Central memory CD4-positive, alpha-beta T cell (primary cell): ENCODE data around the gene PDE11A.
"Not testable (repeated sequence)": the region's sequence is repeated elsewhere in the genome, so short reads cannot be mapped to it uniquely, and the experiment has no call there.

ENCODE experiments used
- DNase-seq: peaks from one replicate; pipeline ENCODE4 v3.0.0; 2022

Gene PDE11A

DNA sequence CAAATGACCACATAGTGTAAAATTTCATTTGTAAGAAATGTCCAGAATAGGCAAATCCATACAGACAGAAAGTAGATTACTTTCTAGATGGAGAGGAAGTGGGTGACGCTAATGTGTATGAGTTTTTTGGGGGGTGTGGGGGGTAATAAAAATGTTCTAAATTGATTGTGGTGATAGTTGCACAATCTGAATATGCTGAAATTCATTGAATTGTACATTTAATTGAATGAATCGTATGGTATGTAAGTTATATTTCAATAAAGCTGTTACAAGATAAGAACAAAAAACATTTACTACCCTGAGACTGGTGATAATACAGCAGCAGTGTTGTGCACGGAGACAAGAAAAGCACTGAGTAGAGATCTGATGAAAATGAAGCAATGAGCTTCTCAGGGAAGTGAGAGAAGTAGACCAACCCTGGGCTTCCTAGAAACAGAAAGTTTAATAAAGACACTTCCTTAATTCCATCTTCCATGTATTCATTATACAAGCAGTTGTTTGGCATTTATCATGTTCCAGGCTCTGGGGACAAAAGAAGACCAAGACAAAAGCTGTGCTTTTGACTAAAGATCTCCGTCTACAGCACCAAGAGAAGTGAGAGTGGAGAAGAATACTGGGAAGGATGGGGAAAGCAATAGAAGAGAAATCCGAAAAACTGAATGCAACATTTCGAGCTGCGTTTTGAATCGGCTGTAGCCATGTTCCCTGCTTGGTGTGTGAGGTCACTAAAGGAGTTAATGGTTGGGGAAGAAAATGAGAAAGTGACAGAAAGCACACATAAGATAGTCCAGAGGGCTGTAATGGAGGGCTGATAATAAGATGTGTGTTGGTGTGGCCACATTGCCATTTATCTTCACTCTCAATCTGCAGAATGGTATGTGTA is 1.8 kb upstream of the PDE11A start:
- no peak for DNase-seq

DNA sequence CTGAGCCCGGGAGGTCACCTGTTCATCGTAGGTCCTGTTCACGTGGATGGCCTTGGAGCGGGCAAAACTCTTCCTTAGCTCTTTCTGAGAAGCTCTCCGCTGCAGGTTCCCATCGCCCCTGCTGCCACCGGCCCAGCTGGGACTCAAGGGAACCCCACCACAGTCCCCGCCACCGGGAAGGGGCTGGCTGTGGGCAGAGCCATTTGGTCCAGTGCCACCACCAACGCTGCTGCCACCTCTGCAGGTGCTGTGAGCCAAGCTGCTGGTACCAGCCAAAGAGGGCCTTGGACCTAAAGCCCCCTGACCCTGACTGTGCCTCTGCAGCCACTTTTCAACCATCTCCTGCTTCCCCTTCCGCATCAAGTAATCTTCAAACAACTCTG is 586 bp downstream of the PDE11A start:
- DNase-seq = no peak

DNA sequence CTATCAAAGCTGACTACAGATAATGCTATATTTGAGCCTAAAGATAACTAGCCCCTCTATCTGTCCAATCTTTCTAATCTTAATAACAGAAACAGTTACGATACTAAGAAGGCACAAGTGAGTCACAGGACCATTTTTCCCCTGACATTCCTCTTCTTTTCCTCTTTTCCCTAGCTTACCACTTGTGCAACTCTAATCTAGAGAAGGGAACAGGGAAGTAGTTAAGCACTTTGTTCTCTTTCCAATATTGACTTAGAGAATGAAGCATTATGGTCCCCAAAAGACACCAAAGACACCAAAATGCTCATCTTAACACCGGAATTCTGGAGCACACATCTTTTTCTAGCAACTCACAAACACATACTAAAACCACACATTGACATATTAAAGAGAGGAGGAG is 1.8 kb downstream of the PDE11A start:
- DNase-seq = no peak

DNA sequence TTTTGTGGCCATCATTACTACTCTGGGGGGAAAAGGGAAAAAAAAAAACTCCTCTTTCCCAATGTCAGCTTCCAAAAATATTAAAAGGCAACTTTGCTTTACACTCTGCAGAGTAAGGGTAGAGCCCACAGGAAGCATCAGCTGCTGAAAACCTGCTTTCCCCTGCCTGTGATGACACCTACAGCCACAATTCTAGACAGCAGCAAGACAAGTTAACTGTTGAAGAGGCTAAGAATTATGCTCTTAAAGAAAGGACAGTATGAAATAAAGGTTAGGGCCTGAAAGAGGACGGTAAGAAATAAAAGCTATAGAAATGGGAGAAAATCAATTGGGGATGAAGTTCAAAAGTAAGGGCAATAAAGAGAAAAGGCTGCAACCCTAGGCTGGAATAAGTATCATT is 3.0 kb downstream of the PDE11A start:
- no peak for DNase-seq

DNA sequence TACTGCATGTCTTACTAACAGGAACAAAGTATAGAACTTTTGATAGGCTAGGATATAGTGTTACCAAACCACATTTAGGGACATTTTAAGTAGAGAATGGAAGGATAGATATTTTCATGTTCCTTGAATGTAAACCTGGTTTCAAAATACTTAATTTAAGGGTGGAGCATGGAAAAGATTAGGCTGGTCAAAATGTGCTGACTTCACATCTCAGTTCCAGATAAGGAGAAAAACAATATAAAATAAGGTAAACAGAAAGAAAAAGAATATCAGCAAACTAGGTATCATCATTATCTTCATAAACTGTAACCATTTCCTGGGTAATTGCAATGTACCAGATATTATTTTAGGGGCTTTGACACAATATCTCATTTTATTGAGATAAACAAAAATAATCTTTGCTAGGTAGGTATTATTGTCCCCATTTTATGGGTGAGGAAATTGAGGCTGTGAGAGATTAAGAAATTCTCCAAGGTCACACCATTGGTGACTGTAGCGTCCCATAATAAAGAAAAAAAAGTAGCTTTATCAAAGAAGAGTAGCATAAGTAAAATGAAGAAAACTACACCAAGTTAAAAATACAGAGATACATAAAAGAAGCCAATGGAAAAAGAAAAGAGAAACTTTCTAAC is 3.6 kb downstream of the PDE11A start:
- no peak for DNase-seq

DNA sequence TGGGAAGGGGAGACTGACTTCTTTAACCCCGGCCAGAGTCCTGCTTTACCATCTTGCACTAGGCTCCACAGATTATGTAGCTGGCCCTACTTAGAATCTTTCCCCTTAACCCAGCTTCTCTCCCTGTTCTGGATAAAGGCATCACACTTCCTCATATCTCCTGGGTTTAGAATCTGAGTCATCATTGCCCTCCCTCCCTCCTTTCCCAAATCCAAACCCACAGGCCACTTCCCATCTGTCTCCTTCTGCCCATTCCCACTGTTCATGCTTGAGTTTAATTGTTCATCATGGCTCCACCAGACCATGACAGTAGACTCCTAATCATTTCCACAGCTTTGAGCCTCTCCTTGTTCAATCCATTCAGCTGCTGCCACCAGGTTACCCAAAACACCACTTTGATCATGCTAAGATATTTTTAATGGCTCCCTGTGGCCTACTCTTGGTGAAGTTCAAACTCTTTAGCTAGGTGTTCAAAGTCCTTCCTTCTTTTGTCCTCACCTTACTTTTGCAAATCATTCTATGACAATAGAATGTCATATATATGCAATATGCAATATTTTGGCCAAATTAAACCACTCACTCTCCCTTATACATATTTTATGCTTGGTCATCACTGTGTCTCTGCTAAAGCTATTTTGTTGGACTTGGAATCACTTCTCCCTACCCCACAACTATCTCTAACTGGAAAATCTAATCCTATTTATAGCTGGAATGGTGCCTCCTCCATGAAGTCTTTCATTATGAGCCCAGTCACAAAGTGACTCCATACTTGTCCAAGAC is 5.5 kb downstream of the PDE11A start:
- DNase-seq = no peak

DNA sequence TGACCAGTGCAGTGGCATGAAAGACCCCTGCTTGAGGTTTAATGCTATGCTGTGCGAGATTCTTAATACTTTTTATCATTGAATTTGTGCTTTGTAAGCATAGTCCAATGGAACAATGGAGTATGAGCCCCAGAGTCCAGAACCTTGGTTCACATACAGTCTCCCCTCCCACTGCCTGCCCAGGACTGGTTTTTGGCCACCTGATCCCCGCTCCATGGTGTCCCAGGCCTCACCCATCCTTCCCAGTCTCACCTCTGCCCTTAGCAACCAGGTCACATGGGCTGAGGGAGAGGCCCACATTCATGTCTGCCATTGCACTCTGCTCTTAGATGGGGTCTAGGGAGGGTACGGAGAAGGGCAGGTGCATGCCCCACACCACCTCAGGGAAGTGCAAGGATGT is 6.3 kb downstream of the PDE11A start:
- no peak for DNase-seq

DNA sequence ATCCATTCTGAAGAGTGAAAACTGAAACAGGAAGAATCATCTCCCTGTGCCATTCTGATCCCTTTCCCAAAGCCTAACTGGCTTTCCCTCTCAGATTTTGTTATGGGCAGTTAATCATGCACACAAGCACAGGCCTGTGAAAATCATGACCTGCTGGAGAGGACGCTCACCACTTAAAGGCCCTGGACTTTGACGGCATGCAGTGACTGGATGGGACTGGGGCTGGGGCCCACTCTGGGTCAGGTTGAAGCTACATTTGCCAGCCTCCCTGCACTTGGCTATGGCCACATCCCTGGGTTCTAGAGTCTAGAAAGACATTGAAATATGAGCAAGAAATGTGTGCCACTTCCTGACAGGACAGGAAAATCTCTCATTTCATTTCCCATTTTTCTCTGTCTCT is 12.9 kb downstream of the PDE11A start:
- DNase-seq = no peak

DNA sequence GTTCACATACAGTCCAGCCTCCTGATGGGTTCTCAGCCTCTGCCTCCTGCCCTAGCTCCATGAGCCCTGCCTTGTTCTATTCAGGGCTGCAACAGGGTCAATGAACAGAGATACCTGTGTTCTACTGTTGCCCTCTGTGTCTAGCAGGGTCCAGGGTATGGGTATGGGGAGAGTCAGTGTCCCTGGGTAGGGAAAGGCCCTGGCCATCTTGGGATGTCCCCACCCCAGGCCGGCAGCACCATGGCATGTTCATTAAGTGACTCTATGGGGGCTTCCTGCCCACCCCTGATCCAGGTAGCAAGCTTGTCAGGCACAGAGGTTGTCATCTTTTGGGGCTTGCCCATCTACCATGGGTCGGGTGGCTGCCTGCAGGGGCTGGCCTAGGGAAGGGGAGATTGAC is 13.5 kb downstream of the PDE11A start:
- no peak for DNase-seq

DNA sequence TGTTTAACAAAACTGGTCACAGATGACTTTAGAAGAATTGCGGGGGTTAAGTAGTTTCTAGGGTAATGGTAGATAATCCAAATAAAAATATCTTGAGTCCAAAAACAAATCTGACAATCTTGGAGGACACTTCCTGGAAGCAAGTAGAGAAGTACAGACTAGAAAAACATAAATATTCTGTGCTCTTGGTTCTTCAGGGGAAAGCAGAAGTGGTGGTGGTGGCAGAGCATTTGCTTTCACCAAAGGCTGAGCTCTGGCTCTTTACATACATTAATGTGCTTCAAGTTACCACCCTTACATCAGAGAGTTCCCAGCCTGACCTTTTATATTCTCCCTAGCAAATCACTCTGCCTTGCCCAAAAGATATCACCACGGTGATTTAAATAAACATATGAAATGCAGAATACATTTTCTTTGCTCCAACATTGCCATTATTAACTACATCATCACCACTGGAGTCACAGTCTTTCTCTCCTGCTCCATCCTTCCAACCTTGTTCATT is 15.3 kb downstream of the PDE11A start:
- DNase-seq = no peak

DNA sequence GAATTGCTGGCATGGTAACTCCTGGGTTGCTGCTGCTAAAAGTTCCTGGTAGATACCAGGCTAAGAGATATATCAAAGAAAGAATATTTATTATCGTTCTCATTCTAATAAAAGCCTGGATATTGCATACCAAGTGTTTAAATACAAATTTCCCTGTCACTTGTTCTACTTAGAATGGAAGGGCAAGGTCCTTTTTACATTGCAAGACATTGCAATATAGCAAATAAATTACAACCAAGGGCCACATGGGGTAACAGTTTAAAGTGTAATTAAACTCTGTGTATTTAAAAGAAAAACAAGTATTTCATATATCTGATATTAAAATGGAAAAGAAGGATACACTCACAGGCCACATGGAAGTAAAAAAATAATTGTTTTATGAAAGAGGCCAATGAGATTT is 16.2 kb downstream of the PDE11A start:
- no peak for DNase-seq

DNA sequence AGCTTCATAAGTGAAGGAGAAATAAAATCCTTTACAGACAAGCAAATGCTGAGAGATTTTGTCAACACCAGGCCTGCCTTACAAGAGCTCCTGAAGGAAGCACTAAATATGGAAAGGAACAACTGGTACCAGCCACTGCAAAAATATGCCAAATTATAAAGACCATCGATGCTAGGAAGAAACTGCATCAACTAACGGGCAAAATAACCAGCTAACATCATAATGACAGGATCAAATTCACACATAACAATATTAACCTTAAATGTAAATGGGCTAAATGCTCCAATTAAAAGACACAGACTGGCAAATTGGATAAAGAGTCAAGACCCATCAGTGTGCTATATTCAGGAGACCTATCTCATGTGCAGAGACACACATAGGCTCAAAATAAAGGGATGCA is 21.3 kb downstream of the PDE11A start:
- not testable (repeated sequence) for DNase-seq

DNA sequence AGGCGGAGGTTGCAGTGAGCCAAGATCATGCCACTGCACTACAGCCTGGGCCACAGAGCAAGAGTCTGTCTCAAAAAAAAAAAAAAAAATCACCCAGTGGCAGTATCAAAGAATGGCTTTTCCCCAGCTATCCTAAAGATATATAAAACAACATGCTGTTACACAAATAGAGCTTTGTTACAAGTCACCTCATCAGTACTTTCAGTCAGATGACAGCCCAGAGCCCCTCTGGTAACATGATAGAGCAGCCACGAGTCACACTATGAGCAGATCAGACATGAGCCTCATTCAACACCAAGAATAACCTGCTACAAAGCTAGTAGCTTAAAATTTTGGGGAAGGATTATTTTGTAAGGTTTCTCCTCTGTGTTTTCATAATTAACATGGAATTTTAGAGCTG is 25.2 kb downstream of the PDE11A start:
- DNase-seq = no peak

DNA sequence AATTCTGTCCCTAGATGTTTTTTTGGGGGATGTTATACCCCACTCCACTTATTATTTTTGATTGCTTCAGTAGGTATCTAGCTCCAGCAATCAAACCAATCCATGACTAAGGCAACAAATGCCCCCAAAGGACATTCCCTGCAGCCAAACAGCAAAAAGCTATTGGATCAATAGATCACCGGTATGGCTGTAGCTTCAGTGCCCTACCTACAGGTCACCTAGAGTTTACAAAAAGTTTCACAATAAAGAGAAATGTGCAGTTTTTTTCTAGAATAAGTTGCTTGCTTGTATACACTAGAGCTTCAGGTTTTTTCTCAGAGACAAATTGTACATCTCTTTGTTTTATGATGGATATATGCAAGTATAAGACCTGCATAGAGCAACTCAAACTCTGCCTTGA is 27.7 kb downstream of the PDE11A start:
- no peak for DNase-seq

DNA sequence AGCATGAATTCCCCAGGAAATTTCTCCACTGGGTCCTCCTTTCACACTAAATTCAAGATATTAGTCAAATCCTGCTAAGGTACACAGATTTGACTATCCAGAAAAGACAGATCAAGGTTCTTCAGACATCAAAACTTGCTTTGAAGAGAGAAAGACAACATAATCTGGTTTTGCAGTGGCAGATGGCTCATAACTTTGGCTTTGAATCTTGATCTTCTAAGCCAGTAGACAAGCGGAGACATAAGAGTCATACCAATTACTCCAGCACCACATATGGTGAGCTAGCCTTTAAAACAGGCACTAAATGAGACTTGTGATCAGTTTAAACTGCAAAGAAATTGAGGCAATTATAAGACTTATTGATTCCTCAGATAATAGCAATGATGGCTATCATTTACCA is 29.3 kb downstream of the PDE11A start:
- no peak for DNase-seq

DNA sequence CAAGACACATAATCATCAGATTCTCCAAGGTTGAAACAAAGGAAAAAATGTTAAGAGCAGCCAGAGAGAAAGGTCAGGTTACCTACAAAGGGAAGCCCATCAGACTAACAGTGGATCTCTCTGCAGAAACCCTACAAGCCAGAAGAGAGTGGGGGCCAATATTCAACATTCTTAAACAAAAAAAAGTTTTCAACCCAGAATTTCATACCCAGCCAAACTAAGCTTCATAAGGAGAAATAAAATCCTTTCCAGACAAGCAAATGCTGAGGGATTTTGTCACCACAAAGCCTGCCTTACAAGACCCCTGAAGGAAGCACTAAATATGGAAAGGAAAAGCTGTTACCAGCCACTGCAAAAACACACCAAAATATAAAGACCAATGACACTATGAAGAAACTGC is 39.0 kb downstream of the PDE11A start:
- not testable (repeated sequence) for DNase-seq

DNA sequence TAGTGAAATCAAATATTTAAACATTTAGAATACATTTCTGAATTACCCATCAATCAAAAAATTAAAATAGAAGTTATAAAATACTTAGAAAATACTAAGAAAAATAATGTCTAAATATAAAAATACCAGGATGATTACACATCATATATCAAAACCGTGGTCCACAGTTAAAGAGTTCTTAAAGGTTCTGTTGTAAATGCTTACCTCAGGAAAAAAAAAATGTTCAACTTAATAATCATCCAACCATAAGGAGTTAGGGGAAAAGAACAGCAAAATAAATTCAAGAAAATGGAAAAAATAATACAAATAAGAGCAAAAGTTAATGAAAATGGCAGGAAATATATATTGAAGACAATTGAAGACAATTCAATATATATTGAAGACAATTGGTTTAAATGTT is 43.2 kb downstream of the PDE11A start:
- no peak for DNase-seq

DNA sequence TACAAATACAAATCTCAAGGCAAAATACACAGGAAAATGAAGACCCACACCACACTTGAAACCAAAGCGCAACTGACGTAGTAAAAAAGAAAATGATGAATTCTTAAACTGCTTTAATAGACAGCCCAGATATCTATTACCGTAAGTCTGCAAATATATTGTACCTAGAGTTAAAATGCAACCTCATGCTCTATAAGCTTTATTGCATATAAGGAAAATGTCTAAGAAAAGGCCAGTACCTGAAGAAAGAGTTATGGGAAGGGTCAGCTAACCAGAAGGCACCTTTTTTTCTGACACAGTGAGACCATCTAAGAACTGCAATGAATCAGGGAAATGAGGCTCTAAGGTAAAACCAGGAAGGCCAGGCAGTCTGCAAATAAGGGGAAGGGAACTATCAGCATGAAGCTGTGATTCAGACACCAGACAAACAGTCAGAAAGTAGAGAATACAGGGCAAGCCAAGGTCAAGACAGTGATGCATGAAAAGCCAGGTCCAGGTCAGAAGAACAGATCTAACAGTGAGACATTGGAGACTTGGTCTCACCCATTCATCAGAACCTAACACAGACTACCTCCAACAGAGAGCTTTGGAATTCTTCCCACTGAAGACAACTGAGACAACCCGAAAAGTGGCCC is 46.9 kb downstream of the PDE11A start:
- DNase-seq = no peak

DNA sequence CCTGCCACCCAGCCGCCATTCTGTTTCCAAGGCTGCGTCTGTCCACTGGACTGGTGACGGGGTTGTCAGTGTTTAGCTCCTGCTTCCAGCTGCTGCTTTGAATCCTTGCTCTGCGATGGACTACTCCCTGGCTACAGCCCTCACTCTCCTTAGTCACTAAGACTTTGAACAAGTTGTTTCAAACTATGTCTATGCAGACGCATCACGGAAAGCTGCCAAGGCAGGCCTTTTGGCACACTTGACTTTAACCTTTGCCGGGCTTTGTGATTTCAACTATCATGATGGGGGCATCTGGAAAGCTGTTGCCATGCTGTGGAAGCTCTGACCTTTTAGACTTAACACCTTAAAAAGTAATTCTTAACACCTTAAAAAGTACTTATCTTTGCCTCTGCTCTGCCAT is 54.4 kb downstream of the PDE11A start:
- no peak for DNase-seq

DNA sequence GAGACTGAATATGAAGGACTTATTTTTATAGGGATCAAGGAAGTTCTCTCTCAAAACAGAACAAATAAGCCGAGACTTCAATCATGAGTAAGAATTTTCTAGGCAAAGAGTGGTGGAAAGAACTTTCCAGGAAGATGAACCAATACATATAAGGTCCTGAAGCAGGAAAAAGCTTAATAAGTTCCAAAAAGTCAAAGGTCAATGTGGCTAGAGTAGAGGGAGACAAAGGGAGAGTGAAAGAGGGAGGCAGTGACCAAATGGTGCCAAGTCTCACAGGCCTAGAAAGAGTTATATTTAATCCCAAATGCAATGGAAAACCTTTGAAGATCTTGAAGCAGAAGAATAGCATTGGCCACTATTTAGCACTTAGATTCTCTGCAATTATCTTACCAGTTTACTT is 56.0 kb downstream of the PDE11A start:
- DNase-seq = no peak

DNA sequence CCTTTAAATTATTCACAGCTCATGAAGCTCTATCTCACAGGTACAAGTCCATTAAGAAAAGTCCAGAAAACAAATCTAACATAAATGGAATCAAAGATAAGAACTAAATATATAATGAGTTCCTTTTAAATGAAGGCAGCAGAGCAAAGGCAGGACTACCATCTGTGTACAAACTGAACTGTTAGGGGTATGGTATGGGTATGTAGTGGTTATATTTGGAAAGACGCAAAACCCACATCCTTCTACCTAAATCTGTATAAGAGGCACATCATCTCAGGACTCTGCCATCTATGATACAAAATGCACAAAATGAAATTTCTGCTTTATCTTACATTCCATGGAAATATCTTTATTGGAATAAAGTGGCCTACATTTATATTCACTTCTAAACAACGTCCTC is 59.9 kb downstream of the PDE11A start:
- no peak for DNase-seq

DNA sequence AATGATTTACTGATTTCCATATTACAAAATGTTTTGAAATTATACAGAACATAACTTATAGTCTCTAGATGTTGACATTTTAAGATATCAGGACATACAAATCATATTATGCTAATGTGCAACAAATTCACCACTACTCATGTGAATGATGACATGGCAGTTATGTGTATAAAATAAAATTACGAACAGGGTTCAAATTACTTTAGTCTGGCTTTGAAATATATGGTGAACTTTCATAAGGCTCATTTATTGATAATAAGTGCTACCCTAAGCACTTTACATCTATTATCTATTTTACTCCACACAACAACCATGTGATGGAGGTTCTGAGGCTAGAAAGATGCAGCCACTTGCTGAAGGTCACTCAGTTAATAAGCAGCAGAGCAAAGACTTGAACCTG is 62.8 kb downstream of the PDE11A start:
- DNase-seq = no peak

DNA sequence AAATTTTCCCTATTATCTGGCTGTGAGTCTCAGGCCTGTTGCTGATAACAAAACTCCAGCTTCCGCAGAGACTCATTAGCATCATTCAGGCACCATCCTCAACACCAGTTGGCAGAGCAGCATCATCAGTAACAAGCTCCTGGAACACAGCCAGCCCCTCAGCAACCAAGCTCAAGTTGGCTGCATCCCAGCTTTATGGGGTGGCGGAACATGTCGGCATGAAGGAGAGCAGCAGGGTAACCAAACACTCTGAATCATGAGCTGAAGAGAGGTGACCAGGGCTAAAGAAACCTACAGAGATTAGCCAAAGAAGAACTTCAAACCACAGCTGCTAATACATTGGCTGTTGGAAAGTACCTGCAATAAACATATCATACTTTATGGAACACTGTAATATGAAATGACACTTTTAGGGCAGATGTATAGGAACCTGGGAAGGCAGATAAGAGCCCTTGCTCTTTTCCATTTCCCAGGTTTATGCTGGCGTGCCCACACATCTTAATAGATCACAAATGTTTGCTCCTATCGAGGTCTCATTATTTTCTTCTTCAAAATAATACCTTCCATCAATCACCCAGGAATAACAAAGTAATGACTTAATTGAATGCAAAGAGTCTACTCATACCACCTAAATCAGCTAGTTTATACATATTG is 63.8 kb downstream of the PDE11A start:
- no peak for DNase-seq
